Measurements from ENCODE around the gene USP48.

The USP48 gene

DNA sequence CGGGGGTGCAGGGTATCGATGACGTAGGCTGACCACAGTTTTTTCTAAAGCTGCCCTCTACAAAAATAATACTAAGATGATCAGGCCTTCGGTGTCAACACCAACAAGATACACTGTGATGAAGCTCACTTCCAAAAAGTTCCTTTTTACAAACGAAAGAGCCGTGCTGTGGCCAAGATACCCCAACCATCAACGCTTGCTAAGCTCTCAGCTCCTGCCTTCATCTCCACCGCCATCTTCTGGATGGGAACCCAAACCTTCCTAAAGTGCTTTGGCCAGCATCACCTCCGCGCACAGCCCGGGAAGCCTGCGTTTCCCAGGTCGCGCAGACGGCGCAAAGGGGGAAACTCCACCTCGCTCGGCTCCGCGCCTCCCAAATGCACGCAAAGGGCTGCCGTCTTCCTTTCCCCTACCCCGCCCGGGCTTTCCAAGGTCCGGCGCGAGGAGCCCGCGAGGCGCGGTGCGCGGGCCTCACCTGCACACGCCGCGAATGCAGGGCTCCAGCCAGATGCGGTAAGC, 541 bp downstream of the USP48 start:
- H3K9me3 ChIP-seq (replicated peaks; ENCODE audit: insufficient read depth, low read length) = no peaks in the 10 kb centered on the region
- peaks cover 54% of the 10 kb centered on the region for H3K79me2 ChIP-seq (ENCODE audit: low read length)
- H3K4me2 ChIP-seq (ENCODE audit: low read depth, low read length) = peak overlapping the region; percentile 81
- peak overlapping the region; percentile 100 for H3K9ac ChIP-seq (ENCODE audit: low read length)
- H3K4me3 ChIP-seq (ENCODE audit: low read length) = peak overlapping the region; percentile 89
- peak overlapping the region; percentile 40; the same call in 1 of the 2 replicates for H2AFZ ChIP-seq (ENCODE audit: low read length)
- TF ChIP-seq, protein P1, sequence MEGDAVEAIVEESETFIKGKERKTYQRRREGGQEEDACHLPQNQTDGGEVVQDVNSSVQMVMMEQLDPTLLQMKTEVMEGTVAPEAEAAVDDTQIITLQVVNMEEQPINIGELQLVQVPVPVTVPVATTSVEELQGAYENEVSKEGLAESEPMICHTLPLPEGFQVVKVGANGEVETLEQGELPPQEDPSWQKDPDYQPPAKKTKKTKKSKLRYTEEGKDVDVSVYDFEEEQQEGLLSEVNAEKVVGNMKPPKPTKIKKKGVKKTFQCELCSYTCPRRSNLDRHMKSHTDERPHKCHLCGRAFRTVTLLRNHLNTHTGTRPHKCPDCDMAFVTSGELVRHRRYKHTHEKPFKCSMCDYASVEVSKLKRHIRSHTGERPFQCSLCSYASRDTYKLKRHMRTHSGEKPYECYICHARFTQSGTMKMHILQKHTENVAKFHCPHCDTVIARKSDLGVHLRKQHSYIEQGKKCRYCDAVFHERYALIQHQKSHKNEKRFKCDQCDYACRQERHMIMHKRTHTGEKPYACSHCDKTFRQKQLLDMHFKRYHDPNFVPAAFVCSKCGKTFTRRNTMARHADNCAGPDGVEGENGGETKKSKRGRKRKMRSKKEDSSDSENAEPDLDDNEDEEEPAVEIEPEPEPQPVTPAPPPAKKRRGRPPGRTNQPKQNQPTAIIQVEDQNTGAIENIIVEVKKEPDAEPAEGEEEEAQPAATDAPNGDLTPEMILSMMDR (IDR thresholded peaks at IDR 0.05; ENCODE audit: low read length) = 0 out of 2 replicates have a peak, but pooled peaks have one; percentile 9
- TF ChIP-seq EZH2phosphoT487 (IDR thresholded peaks at IDR 0.05; ENCODE audit: low read length) = no peak
- DNase-seq = peak; percentile 75
- no peaks in the 10 kb centered on the region for H3K27me3 ChIP-seq (replicated peaks; ENCODE audit: insufficient read depth, low read length)
- peak overlapping the region; percentile 100 for H3K27ac ChIP-seq (ENCODE audit: low read length)
- H3F3A ChIP-seq (ENCODE audit: insufficient read depth, low read length) = peaks cover 24% of the 10 kb centered on the region
- no peaks in the 10 kb centered on the region for H3K9me2 ChIP-seq (replicated peaks; ENCODE audit: insufficient read depth, low read length)
- H3K36me3 ChIP-seq (replicated peaks; ENCODE audit: insufficient read depth, low read length) = no peaks in the 10 kb centered on the region
- peaks cover 13% of the 10 kb centered on the region for H3K4me1 ChIP-seq (ENCODE audit: low read length)
- peaks cover 14% of the 10 kb centered on the region for H4K20me1 ChIP-seq (ENCODE audit: insufficient read depth, low read length)

DNA sequence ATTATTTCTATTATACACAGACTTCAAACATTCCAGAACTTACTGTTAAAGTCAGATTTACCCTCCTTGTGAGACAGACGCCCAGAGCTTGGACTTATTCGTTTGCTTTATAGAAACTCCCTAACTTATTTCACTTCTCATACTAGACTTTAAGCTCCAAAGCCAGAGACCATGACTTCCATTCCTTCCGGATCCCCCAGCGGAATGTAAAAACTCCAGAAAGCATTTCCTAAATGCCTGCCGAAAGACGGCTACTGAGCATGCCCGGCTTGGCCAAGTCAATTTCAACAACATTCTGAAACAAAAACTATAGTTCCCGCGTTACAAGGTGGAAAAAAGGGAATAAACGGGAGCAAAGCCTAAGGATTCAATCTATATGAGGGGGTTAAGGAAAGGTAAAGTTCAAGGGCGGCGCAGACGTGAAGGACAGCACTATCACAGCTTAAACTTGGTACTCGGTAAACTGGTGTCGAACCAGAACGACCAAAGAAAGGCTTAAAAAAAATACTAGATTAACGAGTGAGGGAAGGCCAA, 1.1 kb downstream of the USP48 start:
- TF ChIP-seq, protein P1 (IDR thresholded peaks at IDR 0.05; ENCODE audit: low read length) = no peak
- TF ChIP-seq EZH2 (optimal IDR thresholded peaks at IDR 0.05; ENCODE audit: low read depth, low read length) (no peak), EZH2phosphoT487 (IDR thresholded peaks at IDR 0.05; ENCODE audit: low read length) (no peak)
- Histone ChIP-seq H3K4me2 (ENCODE audit: low read depth, low read length) (peak overlapping the region; percentile 81), H2AFZ (ENCODE audit: low read length) (no peak overlapping the region), H3K27me3 (replicated peaks; ENCODE audit: insufficient read depth, low read length) (no peaks in the 10 kb centered on the region), H3K36me3 (replicated peaks; ENCODE audit: insufficient read depth, low read length) (no peaks in the 10 kb centered on the region), H3K79me2 (ENCODE audit: low read length) (peaks cover 59% of the 10 kb centered on the region), H3K4me3 (ENCODE audit: low read length) (peak overlapping the region; percentile 89), H3K9ac (ENCODE audit: low read length) (peak overlapping the region; percentile 100), H3F3A (ENCODE audit: insufficient read depth, low read length) (peaks cover 24% of the 10 kb centered on the region), H3K9me3 (replicated peaks; ENCODE audit: insufficient read depth, low read length) (no peaks in the 10 kb centered on the region), H3K9me2 (replicated peaks; ENCODE audit: insufficient read depth, low read length) (no peaks in the 10 kb centered on the region), H3K27ac (ENCODE audit: low read length) (peak overlapping the region; percentile 100), H3K4me1 (ENCODE audit: low read length) (peaks cover 13% of the 10 kb centered on the region), H4K20me1 (ENCODE audit: insufficient read depth, low read length) (peaks cover 19% of the 10 kb centered on the region)
- DNase-seq = no peak

DNA sequence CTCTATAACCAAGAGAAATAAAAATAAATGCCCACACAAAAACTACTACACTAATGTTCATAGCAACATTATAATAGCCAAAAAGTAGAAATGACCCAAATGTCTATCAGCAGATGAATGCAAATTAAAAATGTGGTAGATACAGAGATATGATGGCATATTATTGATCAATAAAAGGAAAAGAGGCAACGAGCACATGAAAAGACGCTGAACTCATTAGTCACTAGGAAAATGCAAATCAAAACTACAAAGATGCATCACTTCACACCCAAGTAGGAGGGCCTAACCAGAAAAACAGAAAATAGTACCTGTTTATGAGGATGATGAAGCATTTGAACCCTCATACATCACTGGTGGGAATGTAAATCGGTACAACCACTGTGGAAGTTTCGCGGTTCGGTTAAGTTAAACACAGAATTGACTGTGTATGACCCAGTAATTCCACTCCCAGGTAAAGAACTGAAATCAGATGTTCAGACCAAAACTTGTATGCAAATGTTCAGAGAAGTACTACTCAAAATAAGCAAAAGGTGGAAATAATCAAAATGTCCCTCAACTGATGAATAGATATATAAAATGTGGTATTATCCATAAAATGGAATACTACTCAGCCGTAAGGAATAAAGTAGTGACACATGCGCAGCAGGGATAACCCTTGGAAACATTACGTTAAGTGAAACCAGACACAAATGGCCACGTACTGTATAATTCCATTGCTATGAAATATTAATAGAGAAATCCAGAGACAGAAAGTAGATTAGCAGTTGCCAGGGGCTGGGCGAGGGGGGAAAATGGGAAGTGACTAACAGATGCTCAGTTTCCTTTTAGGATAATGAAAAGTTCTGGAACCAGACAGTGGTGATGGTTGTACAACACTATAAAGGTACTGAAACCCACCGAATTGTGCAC, 3.1 kb downstream of the USP48 start:
- H3K4me2 ChIP-seq (ENCODE audit: low read depth, low read length) = peak overlapping the region; percentile 47
- H3K9ac ChIP-seq (ENCODE audit: low read length) = no peak overlapping the region
- H3K4me3 ChIP-seq (ENCODE audit: low read length) = peak overlapping the region; percentile 10
- H3K27ac ChIP-seq (ENCODE audit: low read length) = peak overlapping the region; percentile 37
- TF ChIP-seq EZH2phosphoT487 (IDR thresholded peaks at IDR 0.05; ENCODE audit: low read length) (no peak), EZH2 (optimal IDR thresholded peaks at IDR 0.05; ENCODE audit: low read depth, low read length) (no peak)
- TF ChIP-seq, protein P1 (IDR thresholded peaks at IDR 0.05; ENCODE audit: low read length) = no peak
- H4K20me1 ChIP-seq (ENCODE audit: insufficient read depth, low read length) = peaks cover 29% of the 10 kb centered on the region
- H3K36me3 ChIP-seq (replicated peaks; ENCODE audit: insufficient read depth, low read length) = no peaks in the 10 kb centered on the region
- no peak for DNase-seq
- no peaks in the 10 kb centered on the region for H3K9me2 ChIP-seq (replicated peaks; ENCODE audit: insufficient read depth, low read length)
- H3K27me3 ChIP-seq (replicated peaks; ENCODE audit: insufficient read depth, low read length) = no peaks in the 10 kb centered on the region
- no peak overlapping the region for H2AFZ ChIP-seq (ENCODE audit: low read length)
- H3F3A ChIP-seq (ENCODE audit: insufficient read depth, low read length) = peaks cover 28% of the 10 kb centered on the region
- peaks cover 79% of the 10 kb centered on the region for H3K79me2 ChIP-seq (ENCODE audit: low read length)
- no peaks in the 10 kb centered on the region for H3K9me3 ChIP-seq (replicated peaks; ENCODE audit: insufficient read depth, low read length)
- H3K4me1 ChIP-seq (ENCODE audit: low read length) = peaks cover 13% of the 10 kb centered on the region
